ENCODE measurements around the gene SMNDC1.

Gene SMNDC1

DNA sequence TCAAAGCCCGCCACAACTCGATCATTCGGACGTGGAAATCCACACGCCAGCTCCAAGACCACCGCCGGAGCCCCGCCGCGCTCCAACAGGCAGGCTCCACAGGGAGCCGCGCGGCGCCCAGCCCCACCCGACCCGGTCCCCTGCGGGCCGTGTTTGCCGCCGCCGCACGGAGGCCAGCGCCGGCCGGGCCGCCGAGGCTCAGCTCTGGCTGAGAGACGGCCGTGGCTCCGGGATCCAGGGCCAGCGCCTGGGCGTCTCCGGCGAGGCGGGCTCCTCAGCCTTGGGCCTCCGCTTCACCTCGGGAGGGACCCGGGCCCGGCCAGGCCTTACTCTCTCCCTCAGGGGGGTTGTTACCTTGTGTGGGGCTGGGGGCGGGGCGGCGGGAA lies 333 bp downstream of the SMNDC1 start:
- Histone ChIP-seq H3K4me2 (ENCODE audit: low read depth, low read length) (peak overlapping the region; percentile 58), H2AFZ (ENCODE audit: low read length) (peak overlapping the region; percentile 49), H3K36me3 (replicated peaks; ENCODE audit: insufficient read depth, low read length) (peaks cover 12% of the 10 kb centered on the region; the same call in 1 of the 2 replicates), H3K4me1 (ENCODE audit: low read length) (peaks cover 28% of the 10 kb centered on the region), H3F3A (ENCODE audit: insufficient read depth, low read length) (peaks cover 11% of the 10 kb centered on the region), H4K20me1 (ENCODE audit: insufficient read depth, low read length) (no peaks in the 10 kb centered on the region; the same call in 1 of the 2 replicates), H3K9me3 (replicated peaks; ENCODE audit: insufficient read depth, low read length) (no peaks in the 10 kb centered on the region), H3K27me3 (replicated peaks; ENCODE audit: insufficient read depth, low read length) (no peaks in the 10 kb centered on the region), H3K9ac (ENCODE audit: low read length) (peak overlapping the region; percentile 82), H3K79me2 (ENCODE audit: low read length) (peaks cover 53% of the 10 kb centered on the region), H3K4me3 (ENCODE audit: low read length) (peak overlapping the region; percentile 85), H3K9me2 (replicated peaks; ENCODE audit: insufficient read depth, low read length) (no peaks in the 10 kb centered on the region), H3K27ac (ENCODE audit: low read length) (peak overlapping the region; percentile 72; the same call in 1 of the 2 replicates)
- DNase-seq, result peak; percentile 25
- no peak for TF ChIP-seq EZH2 (optimal IDR thresholded peaks at IDR 0.05; ENCODE audit: low read depth, low read length)

DNA sequence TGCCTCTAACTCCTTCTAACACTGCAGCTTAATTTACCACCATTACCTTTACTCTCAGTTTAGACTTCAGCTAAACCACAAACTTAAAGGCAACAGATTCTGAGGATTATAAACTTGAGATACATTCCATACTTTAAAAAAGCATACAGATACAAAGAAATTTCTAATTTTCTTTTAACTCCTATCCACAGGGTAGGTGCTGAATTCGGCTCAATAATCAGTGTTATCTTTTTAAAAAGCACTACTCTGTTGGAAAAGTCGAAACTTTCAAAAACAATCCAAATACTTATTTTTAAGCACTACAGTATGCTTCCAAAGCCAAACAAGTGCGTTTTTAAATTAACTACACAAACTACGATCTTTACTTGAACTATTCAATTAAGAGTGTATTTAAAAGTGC lies 1.0 kb downstream of the SMNDC1 start:
- no peaks in the 10 kb centered on the region for H3K9me3 ChIP-seq (replicated peaks; ENCODE audit: insufficient read depth, low read length)

DNA sequence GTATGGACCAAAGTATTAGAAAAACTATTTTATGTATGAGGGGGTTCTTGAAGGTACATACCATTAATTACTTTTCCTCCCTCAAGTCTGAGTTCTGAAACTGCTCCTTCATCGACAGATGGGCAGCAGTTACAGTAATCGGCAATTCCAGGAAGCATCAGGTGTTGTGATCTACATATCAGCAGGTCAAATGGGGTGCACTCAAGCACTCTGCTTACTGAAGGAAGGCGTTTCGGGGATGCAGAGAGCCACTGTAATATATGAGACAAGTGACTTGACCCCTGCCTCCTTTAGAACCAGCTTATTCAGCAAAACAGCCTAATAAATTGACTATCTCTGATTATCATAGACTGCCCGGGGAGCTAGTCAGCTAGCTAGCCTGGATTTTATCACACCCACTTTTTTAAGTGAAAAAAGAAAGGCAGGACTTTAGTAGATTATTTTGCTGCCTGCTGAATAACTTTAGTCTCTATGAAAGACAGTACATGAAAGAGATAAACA lies 4.2 kb downstream of the SMNDC1 start:
- DNase-seq, result no peak
- TF ChIP-seq, protein P1, sequence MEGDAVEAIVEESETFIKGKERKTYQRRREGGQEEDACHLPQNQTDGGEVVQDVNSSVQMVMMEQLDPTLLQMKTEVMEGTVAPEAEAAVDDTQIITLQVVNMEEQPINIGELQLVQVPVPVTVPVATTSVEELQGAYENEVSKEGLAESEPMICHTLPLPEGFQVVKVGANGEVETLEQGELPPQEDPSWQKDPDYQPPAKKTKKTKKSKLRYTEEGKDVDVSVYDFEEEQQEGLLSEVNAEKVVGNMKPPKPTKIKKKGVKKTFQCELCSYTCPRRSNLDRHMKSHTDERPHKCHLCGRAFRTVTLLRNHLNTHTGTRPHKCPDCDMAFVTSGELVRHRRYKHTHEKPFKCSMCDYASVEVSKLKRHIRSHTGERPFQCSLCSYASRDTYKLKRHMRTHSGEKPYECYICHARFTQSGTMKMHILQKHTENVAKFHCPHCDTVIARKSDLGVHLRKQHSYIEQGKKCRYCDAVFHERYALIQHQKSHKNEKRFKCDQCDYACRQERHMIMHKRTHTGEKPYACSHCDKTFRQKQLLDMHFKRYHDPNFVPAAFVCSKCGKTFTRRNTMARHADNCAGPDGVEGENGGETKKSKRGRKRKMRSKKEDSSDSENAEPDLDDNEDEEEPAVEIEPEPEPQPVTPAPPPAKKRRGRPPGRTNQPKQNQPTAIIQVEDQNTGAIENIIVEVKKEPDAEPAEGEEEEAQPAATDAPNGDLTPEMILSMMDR (IDR thresholded peaks at IDR 0.05; ENCODE audit: low read length), result no peak
- TF ChIP-seq EZH2phosphoT487 (IDR thresholded peaks at IDR 0.05; ENCODE audit: low read length), result no peak
- Histone ChIP-seq H3K4me3 (ENCODE audit: low read length) (no peak overlapping the region), H3K27ac (ENCODE audit: low read length) (no peak overlapping the region), H3K4me2 (ENCODE audit: low read depth, low read length) (no peak overlapping the region), H3K9me3 (replicated peaks; ENCODE audit: insufficient read depth, low read length) (no peaks in the 10 kb centered on the region), H3K4me1 (ENCODE audit: low read length) (peaks cover 24% of the 10 kb centered on the region), H3K36me3 (replicated peaks; ENCODE audit: insufficient read depth, low read length) (peaks cover 31% of the 10 kb centered on the region), H2AFZ (ENCODE audit: low read length) (no peak overlapping the region), H3K9ac (ENCODE audit: low read length) (no peak overlapping the region), H4K20me1 (ENCODE audit: insufficient read depth, low read length) (no peaks in the 10 kb centered on the region; the same call in 1 of the 2 replicates), H3F3A (ENCODE audit: insufficient read depth, low read length) (peaks cover 11% of the 10 kb centered on the region), H3K79me2 (ENCODE audit: low read length) (peaks cover 75% of the 10 kb centered on the region), H3K27me3 (replicated peaks; ENCODE audit: insufficient read depth, low read length) (no peaks in the 10 kb centered on the region), H3K9me2 (replicated peaks; ENCODE audit: insufficient read depth, low read length) (no peaks in the 10 kb centered on the region)

More for the DNA sequence above, 1.0 kb downstream of the SMNDC1 start:
- H3K4me1 ChIP-seq (ENCODE audit: low read length), result peaks cover 28% of the 10 kb centered on the region
- H4K20me1 ChIP-seq (ENCODE audit: insufficient read depth, low read length), result no peaks in the 10 kb centered on the region; the same call in 1 of the 2 replicates
- peak overlapping the region; percentile 58 for H3K4me2 ChIP-seq (ENCODE audit: low read depth, low read length)
- H3K4me3 ChIP-seq (ENCODE audit: low read length), result peak overlapping the region; percentile 85
- peaks cover 11% of the 10 kb centered on the region for H3F3A ChIP-seq (ENCODE audit: insufficient read depth, low read length)
- DNase-seq, result no peak
- H3K27me3 ChIP-seq (replicated peaks; ENCODE audit: insufficient read depth, low read length), result no peaks in the 10 kb centered on the region
- no peak overlapping the region for H3K27ac ChIP-seq (ENCODE audit: low read length)
- H3K79me2 ChIP-seq (ENCODE audit: low read length), result peaks cover 60% of the 10 kb centered on the region
- H3K9ac ChIP-seq (ENCODE audit: low read length), result peak overlapping the region; percentile 82
- H3K9me2 ChIP-seq (replicated peaks; ENCODE audit: insufficient read depth, low read length), result no peaks in the 10 kb centered on the region
- TF ChIP-seq EZH2phosphoT487 (IDR thresholded peaks at IDR 0.05; ENCODE audit: low read length) (no peak), EZH2 (optimal IDR thresholded peaks at IDR 0.05; ENCODE audit: low read depth, low read length) (no peak)
- TF ChIP-seq, protein P1 (IDR thresholded peaks at IDR 0.05; ENCODE audit: low read length), result no peak
- H3K36me3 ChIP-seq (replicated peaks; ENCODE audit: insufficient read depth, low read length), result peaks cover 19% of the 10 kb centered on the region
- H2AFZ ChIP-seq (ENCODE audit: low read length), result 0 out of 2 replicates have a peak overlapping the region, but pooled peaks have one; percentile 49

DNA sequence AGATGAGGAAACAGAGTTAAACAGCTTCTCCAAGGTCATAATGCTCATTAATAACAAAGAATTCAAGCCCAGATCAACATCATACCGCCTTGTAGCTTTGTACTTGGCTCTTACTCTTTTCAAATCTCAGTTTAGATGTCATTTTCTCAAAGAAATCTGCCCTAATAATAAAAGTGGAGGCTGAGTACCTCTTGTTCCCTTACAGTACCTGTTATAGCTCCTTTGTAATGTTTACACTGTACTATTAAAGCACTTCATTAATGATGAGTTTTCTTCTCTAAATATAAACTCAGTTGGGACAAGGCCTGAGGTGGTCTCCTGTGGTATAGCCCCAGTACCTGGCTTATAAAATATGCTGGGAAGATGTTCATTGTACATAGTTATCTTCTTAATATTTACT lies 7.8 kb downstream of the SMNDC1 start:
- Histone ChIP-seq H3K4me2 (ENCODE audit: low read depth, low read length) (no peak overlapping the region), H4K20me1 (ENCODE audit: insufficient read depth, low read length) (no peaks in the 10 kb centered on the region; the same call in 1 of the 2 replicates), H2AFZ (ENCODE audit: low read length) (no peak overlapping the region), H3K36me3 (replicated peaks; ENCODE audit: insufficient read depth, low read length) (peaks cover 41% of the 10 kb centered on the region), H3K79me2 (ENCODE audit: low read length) (peaks cover 47% of the 10 kb centered on the region), H3F3A (ENCODE audit: insufficient read depth, low read length) (0 out of 2 replicates have a peak, but pooled peaks cover 5% of the 10 kb centered on the region), H3K27me3 (replicated peaks; ENCODE audit: insufficient read depth, low read length) (no peaks in the 10 kb centered on the region), H3K9me2 (replicated peaks; ENCODE audit: insufficient read depth, low read length) (no peaks in the 10 kb centered on the region), H3K4me1 (ENCODE audit: low read length) (0 out of 2 replicates have a peak, but pooled peaks cover 9% of the 10 kb centered on the region), H3K9me3 (replicated peaks; ENCODE audit: insufficient read depth, low read length) (no peaks in the 10 kb centered on the region), H3K9ac (ENCODE audit: low read length) (no peak overlapping the region), H3K4me3 (ENCODE audit: low read length) (no peak overlapping the region), H3K27ac (ENCODE audit: low read length) (no peak overlapping the region)
- no peak for DNase-seq
- TF ChIP-seq EZH2 (optimal IDR thresholded peaks at IDR 0.05; ENCODE audit: low read depth, low read length) (no peak), EZH2phosphoT487 (IDR thresholded peaks at IDR 0.05; ENCODE audit: low read length) (no peak)
- TF ChIP-seq, protein P1 (IDR thresholded peaks at IDR 0.05; ENCODE audit: low read length), result no peak

Data from MM.1S (cell line).